Erythroblast (primary cell): ENCODE measurements around the gene OR4K2.
"Not testable (repeated sequence)": the region's sequence is repeated elsewhere in the genome, so short reads cannot be mapped to it uniquely, and the experiment has no call there.

ENCODE experiments used
- GATA1 ChIP-seq: IDR thresholded peaks from 2 replicates; pipeline ENCODE4 v1.6.1; 2011; ENCODE audit warnings: low read depth, mild to moderate bottlenecking, control low read depth, low read length, moderate library complexity
- POLR2A ChIP-seq: IDR thresholded peaks from 2 replicates; pipeline ENCODE4 v1.6.1; 2011; ENCODE audit warnings: mild to moderate bottlenecking, low read length

DNA sequence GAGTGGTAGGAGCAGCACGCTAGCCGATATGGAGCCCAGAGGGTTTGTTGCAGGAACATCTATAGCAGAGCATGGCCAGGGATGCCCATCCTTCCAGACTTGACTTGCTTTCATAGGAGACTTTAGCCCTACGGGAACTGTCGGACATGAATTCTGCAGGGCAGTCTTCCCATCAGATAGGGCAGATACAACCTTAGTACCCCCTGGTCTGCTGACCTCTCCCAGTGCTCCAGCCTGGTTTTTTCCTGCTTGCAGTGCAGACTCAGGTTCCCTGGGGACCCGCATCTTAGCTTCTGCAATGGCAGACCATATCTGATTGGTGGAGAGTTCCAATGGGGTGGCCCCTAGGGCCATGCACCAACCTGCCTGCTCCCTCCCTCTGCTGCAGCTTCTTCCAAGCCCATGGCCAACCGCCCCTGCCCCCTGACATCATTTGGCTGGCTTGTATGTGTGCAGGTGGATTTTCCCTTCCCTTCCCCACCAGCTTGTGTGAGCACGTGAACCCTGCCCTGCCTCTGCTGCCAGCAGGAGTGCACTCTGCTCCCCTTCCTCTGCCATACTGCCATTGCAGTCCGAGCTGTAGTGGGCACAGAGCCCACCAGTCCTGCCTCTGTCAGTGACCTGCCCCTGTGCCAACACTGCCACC is 40.6 kb upstream of the OR4K2 start:
- not testable (repeated sequence) for TF ChIP-seq POLR2A, GATA1
